CD4-positive, alpha-beta T cell treated with Interleukin-4 for 1 hour (primary cell): ENCODE data around the gene TSPAN14.
"Not testable (repeated sequence)": the region's sequence is repeated elsewhere in the genome, so short reads cannot be mapped to it uniquely, and the experiment has no call there.

ENCODE experiments used
- DNase-seq, 2 donors: peaks; one replicate each; pipeline ENCODE4 v3.0.0-alpha.2; 2020 to 2022

Gene TSPAN14

DNA sequence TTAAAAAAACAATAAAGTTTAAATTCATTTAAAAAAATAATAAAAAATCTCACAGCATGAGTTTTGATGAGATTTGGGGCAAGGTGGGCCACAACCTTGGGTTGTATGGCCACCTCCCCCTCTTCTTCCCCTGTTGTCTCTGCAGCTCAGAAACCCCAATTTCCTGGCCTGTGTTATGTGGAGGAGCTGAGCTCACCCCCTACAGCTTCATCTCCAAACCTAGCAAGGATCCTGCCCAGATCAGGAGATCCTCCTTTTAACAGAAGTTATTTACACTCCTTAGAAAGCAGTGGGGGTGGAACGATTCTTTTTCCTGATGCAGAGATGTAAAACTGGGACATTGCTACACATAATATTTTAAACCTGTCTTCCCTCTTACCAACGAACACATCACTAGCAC lies 76.7 kb downstream of the TSPAN14 start:
- DNase-seq: no peak

DNA sequence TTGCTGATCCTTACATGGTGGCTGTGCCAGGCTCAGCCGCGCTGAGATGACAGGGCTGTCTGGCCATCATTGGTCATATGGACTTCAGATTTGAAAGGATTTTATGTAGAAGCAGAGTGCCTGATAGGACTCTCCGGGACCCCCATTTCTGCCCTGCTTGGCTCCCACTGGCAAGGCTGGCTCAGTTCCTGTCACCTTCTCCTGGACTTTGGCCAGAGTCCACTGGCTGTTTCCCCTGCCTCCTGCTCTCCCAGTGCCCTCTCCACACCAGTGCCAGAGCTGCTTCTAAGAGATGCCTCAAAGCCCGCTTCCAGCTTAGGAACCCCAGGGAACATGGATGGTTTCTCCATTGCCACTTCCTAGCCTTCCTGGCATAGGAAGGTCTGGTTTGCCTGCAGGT lies 78.5 kb downstream of the TSPAN14 start:
- DNase-seq: no peak

DNA sequence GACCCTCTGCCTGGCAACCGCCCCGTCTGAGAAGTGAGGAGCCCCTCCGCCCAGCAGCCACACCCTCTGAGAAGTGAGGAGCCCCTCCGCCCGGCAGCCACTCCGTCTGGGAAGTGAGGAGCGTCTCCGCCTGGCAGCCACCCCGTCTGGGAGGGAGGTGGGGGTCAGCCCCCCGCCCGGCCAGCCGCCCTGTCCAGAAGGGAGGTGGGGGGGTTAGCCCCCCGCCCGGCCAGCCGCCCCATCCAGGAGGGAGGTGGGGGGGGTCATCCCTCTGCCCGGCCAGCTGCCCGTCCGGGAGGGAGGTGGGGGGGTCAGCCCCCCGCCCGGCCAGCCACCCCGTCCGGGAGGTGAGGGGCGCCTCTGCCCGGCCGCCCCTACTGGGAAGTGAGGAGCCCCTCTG lies 79.9 kb downstream of the TSPAN14 start:
- not testable (repeated sequence) for DNase-seq

DNA sequence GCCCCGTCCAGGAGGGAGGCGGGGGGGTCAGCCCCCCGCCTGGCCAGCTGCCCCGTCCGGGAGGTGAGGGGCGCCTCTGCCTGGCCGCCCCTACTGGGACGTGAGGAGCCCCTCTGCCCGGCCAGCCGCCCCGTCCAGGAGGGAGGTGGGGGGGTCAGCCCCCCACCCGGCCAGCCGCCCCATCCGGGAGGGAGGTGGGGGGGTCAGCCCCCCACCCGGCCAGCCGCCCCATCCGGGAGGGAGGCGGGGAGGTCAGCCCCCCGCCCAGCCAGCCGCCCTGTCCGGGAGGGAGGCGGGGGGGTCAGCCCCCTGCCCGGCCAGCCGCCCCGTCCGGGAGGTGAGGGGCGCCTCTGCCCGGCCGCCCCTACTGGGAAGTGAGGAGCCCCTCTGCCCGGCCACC lies 80.5 kb downstream of the TSPAN14 start:
- DNase-seq: not testable (repeated sequence)

DNA sequence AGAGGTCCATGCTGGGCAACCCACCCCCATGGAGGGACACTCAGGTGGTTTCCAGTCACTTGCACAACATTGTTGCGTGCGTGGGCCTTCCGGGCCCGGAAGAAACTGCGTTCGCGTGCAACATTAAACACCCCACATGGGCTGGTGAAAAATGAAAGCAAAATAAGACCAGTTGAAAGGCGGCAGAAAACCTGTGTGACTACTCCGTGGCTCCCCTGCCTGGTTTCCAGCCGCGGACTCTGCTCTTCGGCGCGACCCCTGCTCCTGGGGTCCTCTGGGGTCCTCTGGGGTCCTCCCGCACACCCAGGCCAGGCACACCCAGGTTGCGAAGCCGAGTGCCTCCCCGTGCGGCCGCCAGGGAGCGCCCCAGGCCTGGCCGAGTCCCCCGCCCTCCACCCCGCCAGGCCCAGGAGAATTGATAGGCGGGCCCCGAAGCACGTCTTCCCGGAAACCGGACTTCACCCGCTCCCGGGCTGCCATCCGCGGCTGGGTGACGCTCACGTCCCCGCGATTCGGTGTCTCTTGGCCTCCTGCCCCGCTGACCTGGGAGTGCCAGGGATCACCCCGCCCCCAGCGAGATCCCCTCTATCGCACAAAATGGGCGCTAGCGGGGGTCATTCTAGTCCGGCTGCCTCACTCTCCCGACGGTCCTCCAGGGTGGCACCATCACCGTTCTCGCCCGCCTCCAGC lies 81.7 kb downstream of the TSPAN14 start:
- peak; percentile 79 to 82 for DNase-seq

GRCh38 chr10:80536361-80536835 lies 82.3 kb downstream of the TSPAN14 start:
- no peak for DNase-seq

DNA sequence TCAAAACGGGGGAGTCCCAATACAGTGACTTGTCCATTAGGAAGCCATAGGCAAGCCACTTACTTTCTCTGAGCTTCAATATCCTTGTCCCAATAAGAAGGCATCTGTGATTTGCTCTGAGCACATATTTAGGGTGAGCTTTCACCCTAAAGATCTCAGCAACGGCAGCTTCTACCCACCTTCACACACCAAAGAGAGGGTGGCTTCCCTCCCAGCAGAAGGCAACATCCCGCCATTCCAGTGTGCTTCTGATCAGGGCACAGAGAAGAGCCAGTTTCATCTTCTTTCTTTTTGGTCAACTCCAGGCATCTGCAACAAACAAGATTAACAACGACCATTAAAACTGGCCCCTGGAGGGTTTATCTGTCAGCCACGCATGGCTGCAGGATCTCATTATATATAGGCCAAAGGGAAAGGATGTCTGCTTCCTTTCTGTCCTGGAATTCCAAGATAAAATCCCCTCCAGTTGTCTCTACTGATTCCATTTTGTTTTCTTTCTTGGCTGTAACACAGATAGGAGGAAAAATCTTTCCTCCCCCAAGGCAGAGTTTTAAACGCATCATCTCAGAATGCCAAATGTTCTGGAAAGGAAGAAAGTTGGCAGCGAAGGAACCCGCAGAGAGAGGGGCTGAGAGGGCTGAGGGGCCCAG lies 83.1 kb downstream of the TSPAN14 start:
- no peak for DNase-seq

DNA sequence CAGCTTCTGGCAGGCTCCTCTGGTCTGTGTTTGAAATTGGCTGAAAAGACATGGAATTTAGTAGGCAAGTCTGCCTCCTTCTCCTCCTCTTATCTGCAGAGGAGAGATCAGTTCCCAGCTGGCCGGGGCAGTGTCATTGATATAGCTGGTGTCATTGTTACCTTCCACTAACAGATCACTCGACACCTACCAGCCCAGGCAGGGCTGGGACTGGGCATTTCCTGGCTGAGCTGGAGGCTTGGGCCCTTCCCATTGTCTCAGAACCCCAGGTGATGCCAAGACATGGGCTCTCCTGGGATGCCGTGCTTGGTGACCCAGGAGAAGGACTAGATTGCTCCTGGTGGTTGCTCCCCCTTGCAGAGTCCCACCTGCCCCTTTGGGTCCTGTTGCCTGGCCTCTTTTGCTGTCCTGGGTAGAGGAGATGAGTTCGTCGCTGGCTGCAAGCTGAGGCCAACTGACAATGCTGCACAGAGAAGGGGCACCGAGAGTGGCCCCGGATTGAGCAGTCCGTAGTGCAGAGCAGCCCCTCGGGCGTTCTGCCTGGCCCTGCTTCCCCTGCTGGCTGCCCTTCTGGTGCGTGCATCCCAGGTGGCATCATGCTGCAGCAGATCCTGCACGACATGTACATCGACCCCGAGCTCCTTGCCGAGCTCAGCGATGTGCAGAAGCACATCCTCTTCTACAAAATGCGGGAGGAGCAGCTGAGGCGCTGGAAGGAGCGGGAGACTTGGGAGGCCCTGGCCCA lies 83.8 kb downstream of the TSPAN14 start, which contains the start of gene SH2D4B:
SH2D4B (plus strand) TSS at position 167 of the 745 bp plus-strand sequence; CDS start at position 597, 430 bp downstream.
- DNase-seq: no peak

GRCh38 chr10:80538481-80539185 lies 84.5 kb downstream of the TSPAN14 start:
- no peak for DNase-seq

DNA sequence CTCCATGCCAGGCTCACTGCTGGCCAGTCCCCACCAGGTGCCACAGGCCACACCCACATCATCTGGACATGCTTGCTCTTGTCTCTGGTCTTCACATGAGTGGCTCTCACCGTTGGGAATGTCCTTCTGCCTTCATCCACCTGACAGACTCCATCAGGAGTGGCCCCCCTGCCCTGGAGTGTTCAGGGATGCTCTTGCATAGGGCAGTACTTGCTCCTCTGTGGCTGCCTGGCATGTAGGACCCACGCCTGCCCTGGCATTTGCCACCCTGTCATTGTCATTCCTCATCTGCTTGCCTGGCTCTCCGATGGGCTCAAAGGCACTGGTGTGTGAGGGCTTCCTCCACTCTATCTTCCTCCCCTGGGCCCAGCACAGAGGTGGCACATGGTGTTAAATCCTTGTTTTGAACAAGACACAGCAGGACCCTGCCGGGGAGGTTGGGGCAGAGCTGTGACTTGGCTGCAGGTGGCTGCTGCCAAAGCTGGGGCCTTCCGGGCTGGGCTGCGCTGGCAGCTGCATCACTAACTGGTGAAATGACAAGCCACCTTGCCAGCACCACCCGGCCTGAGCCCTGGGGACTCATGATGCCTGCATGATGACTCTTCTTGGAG lies 85.4 kb downstream of the TSPAN14 start:
- no peak for DNase-seq

DNA sequence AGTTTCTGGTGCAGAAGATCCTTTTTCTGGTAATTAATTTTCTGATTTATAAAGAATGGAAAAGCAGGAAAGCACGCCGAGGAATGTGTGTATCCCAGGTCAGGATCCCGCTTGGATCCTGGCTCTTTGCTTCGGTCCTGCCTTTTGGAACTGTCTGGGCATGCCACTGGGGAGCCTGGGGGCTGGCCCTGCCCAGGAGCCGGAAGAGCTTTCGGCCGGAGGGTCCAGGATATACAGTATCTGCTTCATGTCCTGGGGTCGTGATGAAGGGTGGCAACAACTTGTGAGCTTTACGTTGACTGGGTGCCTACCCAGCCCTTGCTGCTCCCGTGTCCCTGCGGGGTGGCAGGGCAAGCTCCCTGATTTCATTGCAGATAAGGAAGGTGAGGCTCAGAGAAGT lies 86.0 kb downstream of the TSPAN14 start:
- no peak for DNase-seq

GRCh38 chr10:80540618-80540980 lies 86.5 kb downstream of the TSPAN14 start:
- DNase-seq: no peak

GRCh38 chr10:80540981-80541750 lies 87.1 kb downstream of the TSPAN14 start:
- DNase-seq: peak in 1 of 2 donors; percentile 27

GRCh38 chr10:80542053-80542452 lies 87.9 kb downstream of the TSPAN14 start:
- DNase-seq: no peak

DNA sequence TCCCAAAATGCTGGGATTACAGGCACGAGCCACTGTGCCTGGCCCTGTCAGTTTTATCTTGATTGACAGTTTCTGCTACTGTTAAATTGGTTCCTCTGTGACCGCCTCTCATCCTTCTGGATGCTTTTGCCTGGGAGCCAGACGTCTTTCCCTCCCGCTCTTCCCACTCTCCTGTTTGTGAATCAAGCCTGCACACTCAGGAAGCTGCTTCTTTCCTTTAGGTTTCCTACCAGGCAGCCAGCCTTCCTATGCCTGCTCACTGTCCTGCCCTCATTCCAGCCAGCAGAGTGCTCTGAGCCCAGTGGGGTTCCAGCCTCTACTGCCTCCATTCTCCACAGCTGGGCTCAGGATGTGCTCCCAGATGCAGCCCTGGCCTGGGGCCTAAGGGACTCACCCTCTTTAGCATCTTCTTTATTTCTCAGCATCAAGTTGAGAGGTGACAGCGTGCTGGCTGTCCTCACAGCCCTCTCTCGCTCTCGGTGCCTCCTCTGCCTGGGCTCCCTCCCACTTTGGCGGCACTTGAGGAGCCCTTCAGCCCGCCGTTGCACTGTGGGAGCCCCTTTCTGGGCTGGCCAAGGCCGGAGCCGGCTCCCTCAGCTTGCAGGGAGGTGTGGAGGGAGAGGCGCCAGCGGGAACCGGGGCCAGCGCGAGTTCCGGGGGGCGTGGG lies 88.7 kb downstream of the TSPAN14 start:
- no peak for DNase-seq

DNA sequence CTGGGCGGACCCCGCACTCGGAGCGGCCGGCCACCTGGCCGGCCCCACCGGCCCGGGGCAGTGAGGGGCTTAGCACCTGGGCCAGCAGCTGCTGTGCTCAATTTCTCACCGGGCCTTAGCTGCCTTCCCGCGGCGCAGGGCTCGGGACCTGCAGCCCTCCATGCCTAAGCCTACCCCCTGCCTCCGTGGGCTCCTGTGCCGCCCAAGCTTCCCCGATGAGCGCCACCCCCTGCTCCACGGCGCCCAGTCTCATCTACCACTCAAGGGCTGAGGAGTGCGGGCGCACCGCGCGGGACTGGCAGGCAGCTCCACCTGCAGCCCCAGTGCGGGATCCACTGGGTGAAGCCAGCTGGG lies 89.2 kb downstream of the TSPAN14 start:
- DNase-seq: not testable (repeated sequence)

GRCh38 chr10:80544316-80544953 lies 90.3 kb downstream of the TSPAN14 start:
- no peak for DNase-seq

DNA sequence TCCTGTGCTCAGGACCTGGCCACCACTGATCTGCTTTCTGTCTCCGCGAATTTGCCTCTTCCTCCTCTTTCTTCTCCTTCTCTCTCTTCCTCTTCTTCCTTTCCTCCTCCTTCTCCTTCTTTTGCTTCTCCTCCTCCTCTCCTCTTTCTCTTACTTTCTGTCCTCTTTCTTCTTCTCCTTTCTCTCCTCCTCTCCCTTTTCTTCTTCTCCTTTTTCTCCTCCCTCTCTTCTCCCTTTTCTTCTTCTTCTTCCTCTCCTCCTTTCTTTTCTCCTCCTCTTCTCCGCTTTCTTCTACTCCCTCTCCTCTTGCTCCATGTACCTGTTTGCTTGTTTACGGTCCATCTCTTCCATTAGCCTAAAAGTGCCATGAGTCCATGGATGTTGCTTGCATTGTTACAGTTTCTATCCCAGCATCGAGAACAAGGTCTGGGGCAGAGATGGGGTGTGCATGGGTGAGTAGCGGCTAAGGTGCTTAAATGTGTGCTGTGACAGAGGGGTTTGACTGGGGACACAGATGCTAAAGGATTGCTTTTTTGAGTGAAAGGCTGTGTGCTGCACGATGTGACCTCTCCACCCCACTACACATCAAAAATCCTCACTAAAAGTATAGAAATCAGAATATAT lies 91.3 kb downstream of the TSPAN14 start:
- DNase-seq: no peak

DNA sequence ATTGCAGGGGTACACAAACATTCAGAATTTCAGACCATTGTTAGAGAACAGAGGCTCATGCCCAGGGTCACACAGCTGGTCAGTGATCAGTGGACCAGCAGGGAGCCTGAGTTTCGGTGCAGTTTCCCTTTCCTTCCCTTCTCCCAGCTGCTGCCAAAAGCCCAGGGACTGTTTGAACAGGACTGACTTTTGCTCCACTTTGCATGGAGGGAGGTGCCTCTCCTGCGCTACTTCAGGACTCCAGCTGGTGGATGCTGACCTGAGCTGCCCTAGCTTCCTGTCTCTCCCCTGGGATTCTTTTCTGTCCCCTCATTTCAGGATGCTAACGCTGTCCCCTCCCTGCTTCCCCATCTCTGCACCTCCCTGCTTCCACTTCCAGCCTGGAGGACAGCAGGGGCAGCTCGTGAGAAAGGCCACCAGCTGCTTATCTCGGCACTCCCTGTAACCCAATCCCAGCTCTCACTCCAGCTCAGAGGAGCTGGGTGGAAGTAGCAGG lies 98.1 kb downstream of the TSPAN14 start:
- no peak for DNase-seq

- DNase-seq: no peak
Measured at GRCh38 chr10:80553436-80553835, 99.3 kb downstream of the TSPAN14 start.
